ENCODE results near the gene LAIR1. TPM values are rescaled to one million over a fixed set of nuclear protein-coding genes. Genes with fewer than 3 reads are reported as not detected.

LAIR1 gene
- total and polyA plus RNA-seq, 2 experiments from 2014 or later = 0.10 to 1.3 TPM

GRCh38 chr19:54412877-54413276, 48.1 kb upstream of the LAIR1 start:
- peaks cover 16% of the 10 kb centered on the region for H3K4me1 Mint-ChIP-seq
- Histone ChIP-seq H4K20me1 (replicated peaks; ENCODE audit: insufficient read depth) (no peaks in the 10 kb centered on the region), H3K9me2 (ENCODE audit: insufficient read depth) (no peaks in the 10 kb centered on the region), H3K36me3 (ENCODE audit: insufficient read depth) (no peaks in the 10 kb centered on the region), H3F3A (replicated peaks; ENCODE audit: low read depth) (peaks cover 10% of the 10 kb centered on the region), H3K4me2 (no peak overlapping the region), H2AFZ (no peak overlapping the region), H3K27me3 (ENCODE audit: insufficient read depth) (peaks cover 23% of the 10 kb centered on the region), H3K4me3 (no peak overlapping the region), H3K27ac (ENCODE audit: low read depth) (no peak overlapping the region), H3K79me2 (replicated peaks; ENCODE audit: insufficient read depth) (no peaks in the 10 kb centered on the region), H3K4me1 (ENCODE audit: insufficient read depth) (peaks cover 5% of the 10 kb centered on the region; the same call in 1 of the 2 replicates)
- H3K36me3 Mint-ChIP-seq (ENCODE audit: low read depth) = peaks cover 25% of the 10 kb centered on the region
- no peak overlapping the region for H3K27ac Mint-ChIP-seq
- no peak for ATAC-seq
- peaks cover 42% of the 10 kb centered on the region for H3K27me3 Mint-ChIP-seq (ENCODE audit: insufficient read depth, low read depth, poor library complexity)
- H3K4me3 Mint-ChIP-seq = no peak overlapping the region
- no peak for DNase-seq (ENCODE audit: low spot score)
- peaks cover 38% of the 10 kb centered on the region for H3K9me3 Mint-ChIP-seq
- TF ChIP-seq NANOG (IDR thresholded peaks at IDR 0.05; ENCODE audit: borderline replicate concordance) (no peak), ETS1 (IDR thresholded peaks at IDR 0.05) (no peak), EZH2phosphoT487 (IDR thresholded peaks at IDR 0.05; ENCODE audit: unreplicated experiment) (no peak), POLR2AphosphoS5 (IDR thresholded peaks at IDR 0.05; ENCODE audit: low read depth) (no peak), STAT1 (IDR thresholded peaks at IDR 0.05; ENCODE audit: unreplicated experiment) (no peak), ZNF462 (CRISPR knock-in tag; IDR thresholded peaks at IDR 0.05) (no peak), ZNF331 (CRISPR knock-in tag; IDR thresholded peaks at IDR 0.05; ENCODE audit: low read depth) (no peak), REST (IDR thresholded peaks at IDR 0.05; ENCODE audit: unreplicated experiment) (no peak), CTCF (conservative IDR thresholded peaks at IDR 0.05; ENCODE audit: low read depth in 2 of 2) (no peak), EZH2 (IDR thresholded peaks at IDR 0.05; ENCODE audit: low read depth, unreplicated experiment) (no peak)

All from GM23338 (cell line).